Neural cell (in vitro differentiated cells): ENCODE results near the gene DPM3.

Experiments
- EP300 ChIP-seq: fragments of 450-650 bp; conservative IDR thresholded peaks from 2 replicates; pipeline ENCODE4 v1.6.1; 2014; ENCODE audit warnings: antibody characterized with exemption, mild to moderate bottlenecking, moderate library complexity; ENCODE audit not compliant: poor library complexity, severe bottlenecking
- MXI1 ChIP-seq: fragments of 450-650 bp; conservative IDR thresholded peaks from 2 replicates; pipeline ENCODE4 v1.6.1; 2014; ENCODE audit warnings: antibody characterized with exemption, mild to moderate bottlenecking; ENCODE audit not compliant: poor library complexity, severe bottlenecking
- POLR2AphosphoS5 ChIP-seq: IDR thresholded peaks from 2 replicates; pipeline ENCODE4 v1.6.1; 2012
- RAD21 ChIP-seq: fragments of 450-650 bp; conservative IDR thresholded peaks from 2 replicates; pipeline ENCODE4 v1.6.1; 2014; ENCODE audit warnings: antibody characterized with exemption, mild to moderate bottlenecking, moderate library complexity
- SMC3 ChIP-seq: fragments of 450-650 bp; conservative IDR thresholded peaks from 2 replicates; pipeline ENCODE4 v1.6.1; 2014; ENCODE audit warnings: antibody characterized with exemption, mild to moderate bottlenecking, moderate library complexity; ENCODE audit not compliant: poor library complexity
- TAF1 ChIP-seq: IDR thresholded peaks from 2 replicates; pipeline ENCODE4 v1.6.1; 2012; ENCODE audit warnings: low read depth
- TF ChIP-seq, protein P1 (sequence below): fragments of 450-650 bp; IDR thresholded peaks from 2 replicates; pipeline ENCODE4 v1.5.1; 2014; ENCODE audit warnings: antibody characterized with exemption, mild to moderate bottlenecking, moderate library complexity; ENCODE audit not compliant: poor library complexity, severe bottlenecking

DNA sequence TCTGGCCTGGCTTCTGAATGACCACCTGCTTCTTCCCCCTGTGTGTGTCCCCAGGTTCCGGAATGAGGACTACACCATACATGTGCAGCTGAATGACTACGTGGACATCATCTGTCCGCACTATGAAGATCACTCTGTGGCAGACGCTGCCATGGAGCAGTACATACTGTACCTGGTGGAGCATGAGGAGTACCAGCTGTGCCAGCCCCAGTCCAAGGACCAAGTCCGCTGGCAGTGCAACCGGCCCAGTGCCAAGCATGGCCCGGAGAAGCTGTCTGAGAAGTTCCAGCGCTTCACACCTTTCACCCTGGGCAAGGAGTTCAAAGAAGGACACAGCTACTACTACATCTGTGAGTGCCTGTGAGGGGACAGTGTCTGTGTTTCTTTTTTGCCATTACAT is 9.0 kb downstream of the DPM3 start:
- TF ChIP-seq, protein P1, sequence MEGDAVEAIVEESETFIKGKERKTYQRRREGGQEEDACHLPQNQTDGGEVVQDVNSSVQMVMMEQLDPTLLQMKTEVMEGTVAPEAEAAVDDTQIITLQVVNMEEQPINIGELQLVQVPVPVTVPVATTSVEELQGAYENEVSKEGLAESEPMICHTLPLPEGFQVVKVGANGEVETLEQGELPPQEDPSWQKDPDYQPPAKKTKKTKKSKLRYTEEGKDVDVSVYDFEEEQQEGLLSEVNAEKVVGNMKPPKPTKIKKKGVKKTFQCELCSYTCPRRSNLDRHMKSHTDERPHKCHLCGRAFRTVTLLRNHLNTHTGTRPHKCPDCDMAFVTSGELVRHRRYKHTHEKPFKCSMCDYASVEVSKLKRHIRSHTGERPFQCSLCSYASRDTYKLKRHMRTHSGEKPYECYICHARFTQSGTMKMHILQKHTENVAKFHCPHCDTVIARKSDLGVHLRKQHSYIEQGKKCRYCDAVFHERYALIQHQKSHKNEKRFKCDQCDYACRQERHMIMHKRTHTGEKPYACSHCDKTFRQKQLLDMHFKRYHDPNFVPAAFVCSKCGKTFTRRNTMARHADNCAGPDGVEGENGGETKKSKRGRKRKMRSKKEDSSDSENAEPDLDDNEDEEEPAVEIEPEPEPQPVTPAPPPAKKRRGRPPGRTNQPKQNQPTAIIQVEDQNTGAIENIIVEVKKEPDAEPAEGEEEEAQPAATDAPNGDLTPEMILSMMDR, result no peak
- TF ChIP-seq EP300, result no peak
- TF ChIP-seq MXI1, result no peak
- TF ChIP-seq TAF1, result no peak
- no peak for TF ChIP-seq POLR2AphosphoS5
- TF ChIP-seq RAD21, result no peak
- TF ChIP-seq SMC3, result no peak
